ENCODE data around the gene DENND1A. TPM values are rescaled to one million over a fixed set of nuclear protein-coding genes. Genes with fewer than 3 reads are reported as not detected.
A peak's percentile ranks its signal among the peaks of the same experiment; 100 is the strongest.

The DENND1A gene
- total RNA-seq, 4 donors from 2014 or later: 15.8 to 33.5 (median 23.9) TPM

DNA sequence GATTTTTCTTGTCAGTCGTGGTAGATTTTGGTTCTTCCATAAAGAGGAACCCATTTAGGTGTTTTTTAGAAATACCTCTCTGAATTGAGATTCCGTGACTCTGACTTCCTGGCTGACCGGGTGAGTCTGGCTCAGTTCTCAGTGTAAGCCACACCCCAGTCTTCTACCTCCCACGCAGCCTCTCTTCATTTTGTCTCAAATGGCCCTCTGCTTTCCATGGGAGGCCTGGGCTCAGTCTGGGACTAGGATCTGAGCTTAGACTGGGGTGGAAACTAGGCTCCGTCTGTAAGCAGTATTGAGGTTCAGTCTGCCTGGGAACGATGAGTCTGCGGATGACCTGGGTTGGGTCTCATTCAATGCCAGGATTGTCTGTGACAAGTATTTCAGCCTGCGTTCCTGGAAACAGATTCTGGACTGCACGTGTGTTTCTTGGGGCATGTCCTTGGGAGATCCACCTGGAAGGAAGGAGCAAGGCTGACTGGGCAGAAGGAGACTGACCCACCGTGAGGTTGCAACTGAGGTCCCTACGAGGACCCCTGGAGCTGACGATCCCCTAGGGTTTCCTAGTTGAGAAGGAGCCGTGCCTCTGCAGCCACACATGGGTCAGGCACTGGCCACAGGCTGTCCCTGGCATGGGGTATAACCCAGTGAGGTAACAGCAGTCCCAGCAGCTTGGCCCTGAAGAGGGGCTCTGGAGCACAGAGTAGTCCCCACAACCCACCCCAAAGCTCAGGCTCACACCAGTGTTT is 586.3 kb downstream of the DENND1A start:
- TF ChIP-seq POLR2A (IDR thresholded peaks at IDR 0.05) (no peak), POLR2AphosphoS5 (IDR thresholded peaks at IDR 0.05) (no peak), EP300 (IDR thresholded peaks at IDR 0.05) (no peak)
- TF ChIP-seq, protein P1, sequence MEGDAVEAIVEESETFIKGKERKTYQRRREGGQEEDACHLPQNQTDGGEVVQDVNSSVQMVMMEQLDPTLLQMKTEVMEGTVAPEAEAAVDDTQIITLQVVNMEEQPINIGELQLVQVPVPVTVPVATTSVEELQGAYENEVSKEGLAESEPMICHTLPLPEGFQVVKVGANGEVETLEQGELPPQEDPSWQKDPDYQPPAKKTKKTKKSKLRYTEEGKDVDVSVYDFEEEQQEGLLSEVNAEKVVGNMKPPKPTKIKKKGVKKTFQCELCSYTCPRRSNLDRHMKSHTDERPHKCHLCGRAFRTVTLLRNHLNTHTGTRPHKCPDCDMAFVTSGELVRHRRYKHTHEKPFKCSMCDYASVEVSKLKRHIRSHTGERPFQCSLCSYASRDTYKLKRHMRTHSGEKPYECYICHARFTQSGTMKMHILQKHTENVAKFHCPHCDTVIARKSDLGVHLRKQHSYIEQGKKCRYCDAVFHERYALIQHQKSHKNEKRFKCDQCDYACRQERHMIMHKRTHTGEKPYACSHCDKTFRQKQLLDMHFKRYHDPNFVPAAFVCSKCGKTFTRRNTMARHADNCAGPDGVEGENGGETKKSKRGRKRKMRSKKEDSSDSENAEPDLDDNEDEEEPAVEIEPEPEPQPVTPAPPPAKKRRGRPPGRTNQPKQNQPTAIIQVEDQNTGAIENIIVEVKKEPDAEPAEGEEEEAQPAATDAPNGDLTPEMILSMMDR (IDR thresholded peaks at IDR 0.05): no peak
- Histone ChIP-seq H3K27ac (no peak overlapping the region), H3K4me3 (no peak overlapping the region), H3K36me3 (no peaks in the 10 kb centered on the region), H3K4me1 (peaks cover 21% of the 10 kb centered on the region), H3K9me3 (no peaks in the 10 kb centered on the region), H3K27me3 (peaks cover 5% of the 10 kb centered on the region)
- no peak for DNase-seq (ENCODE audit: low spot score in 2 of 2)
- 44% methylated on average over 9 of the region's 13 CpGs for WGBS

- Histone ChIP-seq H3K4me1 (peaks cover 15% of the 10 kb centered on the region), H3K27ac (no peak overlapping the region), H3K36me3 (no peaks in the 10 kb centered on the region), H3K27me3 (no peaks in the 10 kb centered on the region), H3K9me3 (no peaks in the 10 kb centered on the region), H3K4me3 (no peak overlapping the region)
- WGBS: 93% methylated on average over 5 of the region's 5 CpGs
- no peak for DNase-seq (ENCODE audit: low spot score in 2 of 2)
- TF ChIP-seq EP300 (IDR thresholded peaks at IDR 0.05): no peak
- TF ChIP-seq POLR2A (IDR thresholded peaks at IDR 0.05): no peak
- TF ChIP-seq, protein P1 (IDR thresholded peaks at IDR 0.05): no peak
- TF ChIP-seq POLR2AphosphoS5 (IDR thresholded peaks at IDR 0.05): no peak
These were observed 587.7 kb downstream of the DENND1A start for GRCh38 chr9:123342247-123342646.

DNA sequence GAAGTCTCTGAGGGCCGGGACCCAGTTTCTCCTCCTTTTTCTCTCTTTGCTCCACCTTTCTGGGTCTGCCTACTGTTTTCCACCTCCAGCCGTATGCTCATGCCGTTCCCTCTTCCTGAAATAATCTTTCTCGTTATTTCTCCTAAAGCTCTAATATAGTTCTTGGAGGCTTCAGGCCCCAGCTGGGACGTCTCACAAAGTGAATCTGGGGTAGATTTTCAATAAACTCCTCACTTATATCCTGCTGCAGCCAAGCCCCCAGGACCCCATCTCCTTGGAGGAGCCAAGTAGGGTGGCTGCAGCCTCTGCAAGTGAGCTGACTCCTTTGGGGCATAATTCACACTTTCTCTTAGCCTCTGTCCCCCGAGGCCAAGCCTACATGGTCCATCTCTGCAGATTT is 588.1 kb downstream of the DENND1A start:
- no peak for DNase-seq (ENCODE audit: low spot score in 2 of 2)
- H3K4me3 ChIP-seq: no peak overlapping the region
- H3K36me3 ChIP-seq: no peaks in the 10 kb centered on the region
- peaks cover 15% of the 10 kb centered on the region for H3K4me1 ChIP-seq
- no peaks in the 10 kb centered on the region for H3K9me3 ChIP-seq
- H3K27ac ChIP-seq: no peak overlapping the region
- WGBS: 88% methylated on average over 6 of the region's 6 CpGs
- H3K27me3 ChIP-seq: no peaks in the 10 kb centered on the region
- TF ChIP-seq POLR2A (IDR thresholded peaks at IDR 0.05): no peak
- no peak for TF ChIP-seq POLR2AphosphoS5 (IDR thresholded peaks at IDR 0.05)
- TF ChIP-seq EP300 (IDR thresholded peaks at IDR 0.05): no peak
- TF ChIP-seq, protein P1 (IDR thresholded peaks at IDR 0.05): no peak

DNA sequence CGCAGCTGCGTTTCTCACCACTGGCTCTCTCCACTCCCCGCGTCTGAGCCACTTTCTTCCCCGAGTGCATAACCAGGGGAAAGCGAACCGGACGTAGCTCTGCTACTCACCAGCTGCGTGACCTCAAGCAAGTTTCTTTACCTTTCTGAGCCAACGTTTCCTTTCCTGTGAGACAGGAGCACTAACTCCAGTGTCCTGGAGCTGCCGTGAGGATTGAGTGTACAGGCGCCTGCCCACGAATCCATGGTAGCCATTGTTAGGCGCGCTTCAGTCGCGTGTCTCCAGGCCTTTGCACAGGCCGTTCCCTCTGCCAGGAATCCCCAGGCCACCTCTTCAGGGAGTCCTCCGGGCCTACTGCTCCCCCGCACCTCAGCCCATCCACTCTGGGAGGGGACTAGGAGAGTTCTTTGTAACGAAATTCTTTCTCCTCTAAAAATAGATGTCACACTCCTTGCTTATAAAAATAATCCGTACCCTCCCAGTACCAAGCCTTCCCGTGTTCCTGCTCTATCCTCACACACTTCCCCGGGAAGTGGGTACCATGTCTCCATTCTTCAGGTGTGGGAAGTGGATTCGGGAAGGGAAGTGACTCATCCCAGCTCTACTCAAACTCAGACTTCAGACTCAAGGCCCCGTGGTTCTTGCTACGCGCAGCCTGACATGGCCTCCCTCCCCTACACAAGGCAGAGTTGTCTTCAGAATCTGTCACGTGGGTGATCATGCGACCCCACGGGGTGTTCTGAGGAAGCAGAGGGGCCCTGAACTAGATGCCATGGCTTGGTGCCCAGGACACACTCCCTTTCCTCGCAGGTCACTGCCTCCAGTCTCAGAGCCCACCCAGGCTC is 590.0 kb downstream of the DENND1A start:
- 81% methylated on average over 32 of the region's 32 CpGs for WGBS
- TF ChIP-seq POLR2AphosphoS5 (IDR thresholded peaks at IDR 0.05) (no peak), EP300 (IDR thresholded peaks at IDR 0.05) (no peak), POLR2A (IDR thresholded peaks at IDR 0.05) (no peak)
- TF ChIP-seq, protein P1 (IDR thresholded peaks at IDR 0.05): no peak
- H3K36me3 ChIP-seq: no peaks in the 10 kb centered on the region
- H3K27me3 ChIP-seq: no peaks in the 10 kb centered on the region
- no peak for DNase-seq (ENCODE audit: low spot score in 2 of 2)
- no peaks in the 10 kb centered on the region for H3K9me3 ChIP-seq
- H3K4me1 ChIP-seq: peaks cover 25% of the 10 kb centered on the region
- no peak overlapping the region for H3K27ac ChIP-seq
- H3K4me3 ChIP-seq: peak overlapping the region; percentile 6
